Neural progenitor cell (in vitro differentiated cells): ENCODE measurements around the gene UPF3B.

ENCODE experiments used
- CTCF ChIP-seq: fragments of 200-600 bp; sonication (generic); IDR thresholded peaks from 2 replicates; pipeline ENCODE4 v1.5.1; 2017; ENCODE audit warnings: antibody characterized with exemption, mild to moderate bottlenecking
- EZH2 ChIP-seq: fragments of 200-600 bp; sonication (generic); IDR thresholded peaks from 2 replicates; pipeline ENCODE4 v1.6.1; 2017; ENCODE audit warnings: antibody characterized with exemption, mild to moderate bottlenecking, moderate library complexity

GRCh38 chrX:119900976-119901375 is 48.2 kb upstream of the UPF3B start:
- TF ChIP-seq CTCF (no peak), EZH2 (no peak)
